GM18858 (cell line): ENCODE measurements around the gene FMN2.
"Not testable (repeated sequence)": the region's sequence is repeated elsewhere in the genome, so short reads cannot be mapped to it uniquely, and the experiment has no call there.

Experiments
- ATAC-seq: cut with Tn5 transposase; IDR thresholded peaks from one replicate; pipeline ENCODE4 v1.9.1; 2021; ENCODE audit not compliant: unreplicated experiment

The FMN2 gene

GRCh38 chr1:240244968-240245628 is 153.4 kb downstream of the FMN2 start:
- ATAC-seq = no peak

GRCh38 chr1:240245629-240246020 is 153.9 kb downstream of the FMN2 start:
- no peak for ATAC-seq

GRCh38 chr1:240247899-240248298 is 156.2 kb downstream of the FMN2 start:
- ATAC-seq = no peak

GRCh38 chr1:240254006-240254405 is 162.3 kb downstream of the FMN2 start:
- no peak for ATAC-seq

- no peak for ATAC-seq
Observed at GRCh38 chr1:240254778-240255291, 163.2 kb downstream of the FMN2 start.

GRCh38 chr1:240255922-240256321 is 164.2 kb downstream of the FMN2 start:
- ATAC-seq = no peak

GRCh38 chr1:240256836-240257503 is 165.3 kb downstream of the FMN2 start:
- ATAC-seq = no peak

- ATAC-seq = no peak
Observed at GRCh38 chr1:240258910-240259309, 167.2 kb downstream of the FMN2 start.

GRCh38 chr1:240264494-240264893 is 172.8 kb downstream of the FMN2 start:
- not testable (repeated sequence) for ATAC-seq

- ATAC-seq = no peak
Observed at GRCh38 chr1:240271081-240271480, 179.4 kb downstream of the FMN2 start.

GRCh38 chr1:240274569-240274968 is 182.9 kb downstream of the FMN2 start:
- no peak for ATAC-seq

- not testable (repeated sequence) for ATAC-seq
Observed at GRCh38 chr1:240275219-240275618, 183.5 kb downstream of the FMN2 start.

- no peak for ATAC-seq
Observed at GRCh38 chr1:240278082-240278481, 186.4 kb downstream of the FMN2 start.

GRCh38 chr1:240280560-240281322 is 189.1 kb downstream of the FMN2 start:
- no peak for ATAC-seq

- no peak for ATAC-seq
Observed at GRCh38 chr1:240282061-240282830, 190.6 kb downstream of the FMN2 start.

- ATAC-seq = no peak
Observed at GRCh38 chr1:240284656-240285414, 193.2 kb downstream of the FMN2 start.

- no peak for ATAC-seq
Observed at GRCh38 chr1:240285540-240285939, 193.9 kb downstream of the FMN2 start.

- ATAC-seq = no peak
Observed at GRCh38 chr1:240287722-240288121, 196.0 kb downstream of the FMN2 start.

- ATAC-seq = no peak
Observed at GRCh38 chr1:240293706-240294105, 202.0 kb downstream of the FMN2 start.

- ATAC-seq = no peak
Observed at GRCh38 chr1:240294566-240294965, 202.9 kb downstream of the FMN2 start.
